Neural cell (in vitro differentiated cells): ENCODE measurements around the gene UBAP2L. TPM values are rescaled to one million over a fixed set of nuclear protein-coding genes. Genes with fewer than 3 reads are reported as not detected.
"Not testable (repeated sequence)": the region's sequence is repeated elsewhere in the genome, so short reads cannot be mapped to it uniquely, and the experiment has no call there.

Experiments
- H2AFZ ChIP-seq: fragments of 200-600, 300-800 bp; sonication (generic), shearing (Covaris generic); 2 replicates; pipeline ENCODE4 v1.6.0; 2014; ENCODE audit warnings: low read depth, mild to moderate bottlenecking, antibody characterized with exemption, low read length, moderate library complexity
- H3F3A ChIP-seq: fragments of 200-600 bp; shearing (Covaris generic); 2 replicates; pipeline ENCODE4 v1.6.1; 2016; ENCODE audit warnings: mild to moderate bottlenecking, moderate library complexity, mixed read lengths, antibody characterized with exemption, low read length; ENCODE audit not compliant: insufficient read depth, poor library complexity, severe bottlenecking
- H3K27ac ChIP-seq: fragments of 200-600, 300-800 bp; sonication (generic), shearing (Covaris generic); 2 replicates; pipeline ENCODE4 v1.5.1; 2014; ENCODE audit warnings: mild to moderate bottlenecking, low read length, moderate library complexity
- H3K27me3 ChIP-seq: fragments of 300-800, 200-600 bp; sonication (generic), shearing (Covaris generic); 2 replicates; pipeline ENCODE4 v1.6.0; 2014; ENCODE audit warnings: mild to moderate bottlenecking, low read depth, low read length, moderate library complexity; ENCODE audit not compliant: insufficient read depth
- H3K36me3 ChIP-seq: fragments of 300-800, 200-600 bp; sonication (generic), shearing (Covaris generic); 2 replicates; pipeline ENCODE4 v1.5.1; 2014; ENCODE audit warnings: mild to moderate bottlenecking, antibody characterized with exemption, low read length, moderate library complexity; ENCODE audit not compliant: insufficient read depth
- H3K4me2 ChIP-seq: fragments of 300-800, 200-600 bp; sonication (generic), shearing (Covaris generic); 2 replicates; pipeline ENCODE4 v1.6.0; 2014; ENCODE audit warnings: mild to moderate bottlenecking, low read length
- H3K4me3 ChIP-seq: fragments of 300-800, 200-600 bp; sonication (generic), shearing (Covaris generic); 2 replicates; pipeline ENCODE4 v1.5.1; 2014; ENCODE audit warnings: mild to moderate bottlenecking, low read length, moderate library complexity
- H3K79me2 ChIP-seq: fragments of 200-600 bp; shearing (Covaris generic); replicated peaks from 2 replicates; pipeline ENCODE4 v1.6.0; 2014; ENCODE audit warnings: mild to moderate bottlenecking, low read length, moderate library complexity; ENCODE audit not compliant: insufficient read depth
- H3K9ac ChIP-seq: fragments of 300-800, 200-600 bp; sonication (generic), shearing (Covaris generic); 2 replicates; pipeline ENCODE4 v1.6.1; 2016; ENCODE audit warnings: mild to moderate bottlenecking, low read length, mixed read lengths
- H3K9me2 ChIP-seq: fragments of 200-600 bp; shearing (Covaris generic); 2 replicates; pipeline ENCODE4 v1.6.1; 2016; ENCODE audit warnings: mild to moderate bottlenecking, low read length, mixed read lengths; ENCODE audit not compliant: insufficient read depth
- H3K9me3 ChIP-seq: fragments of 200-600, 300-800 bp; sonication (generic), shearing (Covaris generic); 2 replicates; pipeline ENCODE4 v1.6.1; 2016; ENCODE audit warnings: mild to moderate bottlenecking, mixed run types, low read length, moderate library complexity, mixed read lengths
- H4K20me1 ChIP-seq: fragments of 200-600 bp; shearing (Covaris generic); 2 replicates; pipeline ENCODE4 v1.6.1; 2016; ENCODE audit warnings: mild to moderate bottlenecking, mixed run types; ENCODE audit not compliant: insufficient read depth
- EP300 ChIP-seq: fragments of 450-650 bp; conservative IDR thresholded peaks from 2 replicates; pipeline ENCODE4 v1.6.1; 2014; ENCODE audit warnings: antibody characterized with exemption, mild to moderate bottlenecking, moderate library complexity; ENCODE audit not compliant: poor library complexity, severe bottlenecking
- EZH2 ChIP-seq: fragments of 200-600, 300-800 bp; shearing (Covaris generic), sonication (generic); IDR thresholded peaks from 2 replicates; pipeline ENCODE4 v1.6.1; 2014; ENCODE audit warnings: antibody characterized with exemption, low read length, borderline replicate concordance, mild to moderate bottlenecking; ENCODE audit not compliant: insufficient read depth, poor library complexity, severe bottlenecking
- POLR2AphosphoS5 ChIP-seq: IDR thresholded peaks from 2 replicates; pipeline ENCODE4 v1.6.1; 2012
- RAD21 ChIP-seq: fragments of 450-650 bp; conservative IDR thresholded peaks from 2 replicates; pipeline ENCODE4 v1.6.1; 2014; ENCODE audit warnings: antibody characterized with exemption, mild to moderate bottlenecking, moderate library complexity
- SMC3 ChIP-seq: fragments of 450-650 bp; conservative IDR thresholded peaks from 2 replicates; pipeline ENCODE4 v1.6.1; 2014; ENCODE audit warnings: antibody characterized with exemption, mild to moderate bottlenecking, moderate library complexity; ENCODE audit not compliant: poor library complexity
- TAF1 ChIP-seq: IDR thresholded peaks from 2 replicates; pipeline ENCODE4 v1.6.1; 2012; ENCODE audit warnings: low read depth
- polyA plus RNA-seq: library from polyadenylated mRNA; depleted of rRNA; stranded (reverse); fragments of >200 nt; gene quantifications from 2 replicates; pipeline ENCODE4 v1.2.3, GENCODE V29; 2014
- TF ChIP-seq, protein P1 (sequence below): fragments of 450-650 bp; IDR thresholded peaks from 2 replicates; pipeline ENCODE4 v1.5.1; 2014; ENCODE audit warnings: antibody characterized with exemption, mild to moderate bottlenecking, moderate library complexity; ENCODE audit not compliant: poor library complexity, severe bottlenecking
- TF ChIP-seq, protein P2 (sequence below): IDR thresholded peaks from 2 replicates; pipeline ENCODE4 v1.6.1; 2012; ENCODE audit warnings: borderline replicate concordance

UBAP2L gene
- polyA plus RNA-seq, 1 donor from 2014 or later, result 44.7 TPM

- Histone ChIP-seq H2AFZ (no peak overlapping the region), H3K4me2 (no peak overlapping the region), H3K4me3 (no peak overlapping the region), H3K79me2 (no peaks in the 10 kb centered on the region), H3K27ac (no peak overlapping the region), H3K36me3 (no peaks in the 10 kb centered on the region), H3F3A (no peaks in the 10 kb centered on the region), H3K9ac (no peak overlapping the region), H3K9me3 (no peaks in the 10 kb centered on the region), H4K20me1 (no peaks in the 10 kb centered on the region), H3K9me2 (no peaks in the 10 kb centered on the region), H3K27me3 (no peaks in the 10 kb centered on the region)
- TF ChIP-seq EP300 (no peak), EZH2 (no peak)
Observed at GRCh38 chr1:154306151-154306550, 85.4 kb downstream of the UBAP2L start.

DNA sequence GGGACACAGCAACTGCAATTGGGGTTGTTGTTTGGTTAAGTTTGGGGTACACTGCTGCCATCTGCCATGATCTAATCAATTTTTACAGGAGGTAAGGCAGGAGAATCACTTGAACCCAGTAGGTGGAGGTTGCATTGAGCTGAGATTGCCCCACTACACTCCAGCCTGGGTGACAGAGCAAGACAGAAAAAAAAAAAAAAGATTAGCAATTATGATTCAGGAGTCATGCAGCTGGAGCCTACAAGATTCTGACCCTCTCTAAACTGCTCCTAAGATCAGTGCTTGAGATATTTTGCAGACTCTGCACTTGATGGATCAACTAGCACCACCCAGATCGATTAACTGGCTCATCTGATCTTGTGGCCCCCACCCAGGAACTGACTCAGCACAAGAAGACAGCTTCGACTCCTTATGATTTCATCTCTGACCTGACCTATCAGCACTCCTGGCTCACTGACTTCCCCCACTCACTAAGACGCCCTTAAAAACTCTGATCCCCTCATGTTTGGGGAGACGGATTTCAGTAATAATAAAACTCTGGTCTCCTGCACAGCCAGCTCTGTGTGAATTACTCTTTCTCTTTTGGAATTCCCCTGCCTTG is 87.0 kb downstream of the UBAP2L start:
- not testable (repeated sequence) for H3K27me3 ChIP-seq, H3K4me3 ChIP-seq, H3K9me2 ChIP-seq, H3K27ac ChIP-seq, H4K20me1 ChIP-seq, H2AFZ ChIP-seq, H3K9ac ChIP-seq, H3K36me3 ChIP-seq, H3K9me3 ChIP-seq, H3F3A ChIP-seq, H3K79me2 ChIP-seq, H3K4me2 ChIP-seq

GRCh38 chr1:154309136-154309535 is 88.4 kb downstream of the UBAP2L start:
- H3F3A ChIP-seq, H3K4me3 ChIP-seq, H3K4me2 ChIP-seq, H3K79me2 ChIP-seq, H3K27me3 ChIP-seq, H3K9me2 ChIP-seq, H3K27ac ChIP-seq, H4K20me1 ChIP-seq, H3K36me3 ChIP-seq, H2AFZ ChIP-seq, H3K9me3 ChIP-seq, H3K9ac ChIP-seq: not testable (repeated sequence)

- not testable (repeated sequence) for H3F3A ChIP-seq
Observed at GRCh38 chr1:154312229-154313065, 91.7 kb downstream of the UBAP2L start.

GRCh38 chr1:154313066-154313356 is 92.3 kb downstream of the UBAP2L start:
- Histone ChIP-seq H3K9me2 (no peaks in the 10 kb centered on the region), H3K4me3 (no peak overlapping the region), H3F3A (no peaks in the 10 kb centered on the region), H3K27me3 (no peaks in the 10 kb centered on the region), H3K79me2 (no peaks in the 10 kb centered on the region), H3K36me3 (no peaks in the 10 kb centered on the region), H2AFZ (no peak overlapping the region), H3K27ac (no peak overlapping the region), H3K9ac (no peak overlapping the region), H3K4me2 (no peak overlapping the region), H4K20me1 (no peaks in the 10 kb centered on the region), H3K9me3 (no peaks in the 10 kb centered on the region)
- no peak for TF ChIP-seq TAF1
- TF ChIP-seq, protein P1, sequence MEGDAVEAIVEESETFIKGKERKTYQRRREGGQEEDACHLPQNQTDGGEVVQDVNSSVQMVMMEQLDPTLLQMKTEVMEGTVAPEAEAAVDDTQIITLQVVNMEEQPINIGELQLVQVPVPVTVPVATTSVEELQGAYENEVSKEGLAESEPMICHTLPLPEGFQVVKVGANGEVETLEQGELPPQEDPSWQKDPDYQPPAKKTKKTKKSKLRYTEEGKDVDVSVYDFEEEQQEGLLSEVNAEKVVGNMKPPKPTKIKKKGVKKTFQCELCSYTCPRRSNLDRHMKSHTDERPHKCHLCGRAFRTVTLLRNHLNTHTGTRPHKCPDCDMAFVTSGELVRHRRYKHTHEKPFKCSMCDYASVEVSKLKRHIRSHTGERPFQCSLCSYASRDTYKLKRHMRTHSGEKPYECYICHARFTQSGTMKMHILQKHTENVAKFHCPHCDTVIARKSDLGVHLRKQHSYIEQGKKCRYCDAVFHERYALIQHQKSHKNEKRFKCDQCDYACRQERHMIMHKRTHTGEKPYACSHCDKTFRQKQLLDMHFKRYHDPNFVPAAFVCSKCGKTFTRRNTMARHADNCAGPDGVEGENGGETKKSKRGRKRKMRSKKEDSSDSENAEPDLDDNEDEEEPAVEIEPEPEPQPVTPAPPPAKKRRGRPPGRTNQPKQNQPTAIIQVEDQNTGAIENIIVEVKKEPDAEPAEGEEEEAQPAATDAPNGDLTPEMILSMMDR, result no peak
- no peak for TF ChIP-seq EP300
- TF ChIP-seq POLR2AphosphoS5, result no peak
- no peak for TF ChIP-seq RAD21
- no peak for TF ChIP-seq SMC3
- TF ChIP-seq EZH2, result no peak
- TF ChIP-seq, protein P2, sequence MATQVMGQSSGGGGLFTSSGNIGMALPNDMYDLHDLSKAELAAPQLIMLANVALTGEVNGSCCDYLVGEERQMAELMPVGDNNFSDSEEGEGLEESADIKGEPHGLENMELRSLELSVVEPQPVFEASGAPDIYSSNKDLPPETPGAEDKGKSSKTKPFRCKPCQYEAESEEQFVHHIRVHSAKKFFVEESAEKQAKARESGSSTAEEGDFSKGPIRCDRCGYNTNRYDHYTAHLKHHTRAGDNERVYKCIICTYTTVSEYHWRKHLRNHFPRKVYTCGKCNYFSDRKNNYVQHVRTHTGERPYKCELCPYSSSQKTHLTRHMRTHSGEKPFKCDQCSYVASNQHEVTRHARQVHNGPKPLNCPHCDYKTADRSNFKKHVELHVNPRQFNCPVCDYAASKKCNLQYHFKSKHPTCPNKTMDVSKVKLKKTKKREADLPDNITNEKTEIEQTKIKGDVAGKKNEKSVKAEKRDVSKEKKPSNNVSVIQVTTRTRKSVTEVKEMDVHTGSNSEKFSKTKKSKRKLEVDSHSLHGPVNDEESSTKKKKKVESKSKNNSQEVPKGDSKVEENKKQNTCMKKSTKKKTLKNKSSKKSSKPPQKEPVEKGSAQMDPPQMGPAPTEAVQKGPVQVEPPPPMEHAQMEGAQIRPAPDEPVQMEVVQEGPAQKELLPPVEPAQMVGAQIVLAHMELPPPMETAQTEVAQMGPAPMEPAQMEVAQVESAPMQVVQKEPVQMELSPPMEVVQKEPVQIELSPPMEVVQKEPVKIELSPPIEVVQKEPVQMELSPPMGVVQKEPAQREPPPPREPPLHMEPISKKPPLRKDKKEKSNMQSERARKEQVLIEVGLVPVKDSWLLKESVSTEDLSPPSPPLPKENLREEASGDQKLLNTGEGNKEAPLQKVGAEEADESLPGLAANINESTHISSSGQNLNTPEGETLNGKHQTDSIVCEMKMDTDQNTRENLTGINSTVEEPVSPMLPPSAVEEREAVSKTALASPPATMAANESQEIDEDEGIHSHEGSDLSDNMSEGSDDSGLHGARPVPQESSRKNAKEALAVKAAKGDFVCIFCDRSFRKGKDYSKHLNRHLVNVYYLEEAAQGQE, result no peak

More at GRCh38 chr1:154312229-154313065, 91.7 kb downstream of the UBAP2L start:
- H3K4me3 ChIP-seq, H3K79me2 ChIP-seq, H2AFZ ChIP-seq, H3K9me3 ChIP-seq, H3K9me2 ChIP-seq, H3K4me2 ChIP-seq, H3K36me3 ChIP-seq, H4K20me1 ChIP-seq, H3K27me3 ChIP-seq, H3K27ac ChIP-seq, H3K9ac ChIP-seq: not testable (repeated sequence)
